ENCODE data around the gene NFATC2.
A peak's percentile ranks its signal among the peaks of the same experiment; 100 is the strongest.
"Not testable (repeated sequence)": the region's sequence is repeated elsewhere in the genome, so short reads cannot be mapped to it uniquely, and the experiment has no call there.

NFATC2 gene

DNA sequence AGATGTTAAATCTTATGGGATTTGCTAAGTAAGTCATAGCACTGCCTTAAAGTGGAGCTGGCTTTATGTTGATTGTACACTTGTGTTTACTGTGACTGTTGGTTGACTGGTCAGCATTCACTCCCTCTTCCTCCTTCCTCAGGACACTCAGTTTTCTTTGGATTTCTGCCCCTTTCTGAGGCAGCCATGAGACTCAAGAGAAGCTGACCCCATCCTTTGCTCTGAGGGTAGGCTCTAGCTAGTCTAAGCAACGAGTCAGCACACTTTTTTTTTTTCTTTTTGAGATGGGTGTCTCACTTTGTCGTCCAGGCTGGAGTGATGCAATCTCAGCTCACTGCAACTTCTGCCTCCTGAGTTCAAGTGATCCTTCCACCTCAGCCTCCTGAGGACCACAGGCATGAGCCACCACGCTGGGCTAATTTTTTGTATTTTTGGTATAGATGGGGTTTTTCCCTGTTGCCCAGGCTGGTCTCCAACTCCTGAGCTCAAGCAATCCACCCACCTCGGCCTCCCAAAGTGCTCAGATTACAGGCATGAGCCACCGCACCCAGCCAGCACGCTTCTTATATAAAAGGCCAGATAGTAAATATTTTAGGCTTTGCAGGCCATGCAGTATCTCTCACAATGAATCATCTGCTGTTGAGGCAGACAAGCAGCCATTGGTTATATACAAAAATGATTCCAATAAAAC, 191.4 kb downstream of the NFATC2 start:
- no peak for TF ChIP-seq CTCF (IDR thresholded peaks at IDR 0.05; ENCODE audit: control insufficient read depth, extremely low read depth, insufficient read depth)
- peak; percentile 96 for DNase-seq (ENCODE audit: low read depth)
- H3K4me3 ChIP-seq (ENCODE audit: low read depth, low read length): no peak overlapping the region

DNA sequence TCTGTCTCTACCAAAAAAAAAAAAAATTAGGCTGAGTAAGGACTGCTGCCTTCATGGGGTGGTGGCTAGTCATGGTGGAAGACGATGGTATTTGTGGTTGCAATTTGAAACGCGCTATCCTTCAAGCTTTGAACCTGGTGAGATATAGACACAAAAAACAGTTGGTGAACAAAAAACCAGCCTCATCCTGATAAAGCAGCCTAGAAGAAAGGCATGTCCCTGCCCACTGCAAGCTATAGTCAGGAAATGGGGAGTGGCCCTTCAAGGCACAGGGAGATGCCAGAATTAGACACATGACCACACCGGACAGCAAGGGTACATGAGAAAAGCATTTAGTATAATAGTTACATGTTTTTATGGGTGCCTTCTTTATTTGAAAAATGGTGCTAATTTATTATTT, 193.6 kb downstream of the NFATC2 start:
- DNase-seq (ENCODE audit: low read depth): no peak
- no peak for TF ChIP-seq CTCF (IDR thresholded peaks at IDR 0.05; ENCODE audit: control insufficient read depth, extremely low read depth, insufficient read depth)
- H3K4me3 ChIP-seq (ENCODE audit: low read depth, low read length): no peak overlapping the region

DNA sequence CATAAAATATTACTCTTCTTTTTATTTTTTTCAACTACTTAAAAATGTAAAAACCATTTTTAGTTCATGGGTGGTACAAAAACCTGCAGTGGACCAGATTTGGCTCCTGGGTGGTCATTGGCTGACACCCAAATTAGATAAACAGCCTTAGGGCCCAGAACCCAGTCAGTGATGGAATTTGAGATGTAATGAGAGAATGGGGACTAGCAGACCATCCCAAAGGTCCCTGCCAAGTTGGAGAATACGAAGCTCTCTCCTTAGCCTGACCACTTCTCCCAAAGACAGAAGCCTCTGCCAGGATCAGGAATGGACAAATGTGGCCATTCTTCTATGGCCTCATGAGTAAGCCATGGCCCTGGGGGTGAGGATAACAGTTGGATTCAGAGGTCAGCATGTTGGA, 194.7 kb downstream of the NFATC2 start:
- DNase-seq (ENCODE audit: low read depth): no peak
- no peak overlapping the region for H3K4me3 ChIP-seq (ENCODE audit: low read depth, low read length)
- TF ChIP-seq CTCF (IDR thresholded peaks at IDR 0.05; ENCODE audit: control insufficient read depth, extremely low read depth, insufficient read depth): no peak

GRCh38 chr20:51346686-51347485, 195.6 kb downstream of the NFATC2 start:
- DNase-seq (ENCODE audit: low read depth): no peak
- TF ChIP-seq CTCF (IDR thresholded peaks at IDR 0.05; ENCODE audit: control insufficient read depth, extremely low read depth, insufficient read depth): no peak
- H3K4me3 ChIP-seq (ENCODE audit: low read depth, low read length): no peak overlapping the region

- TF ChIP-seq CTCF (IDR thresholded peaks at IDR 0.05; ENCODE audit: control insufficient read depth, extremely low read depth, insufficient read depth): no peak
- no peak for DNase-seq (ENCODE audit: low read depth)
- H3K4me3 ChIP-seq (ENCODE audit: low read depth, low read length): no peak overlapping the region
Measured at GRCh38 chr20:51345601-51346101, 196.9 kb downstream of the NFATC2 start.

- not testable (repeated sequence) for H3K4me3 ChIP-seq (ENCODE audit: low read depth, low read length); DNase-seq (ENCODE audit: low read depth)
Measured at GRCh38 chr20:51343802-51344201, 198.7 kb downstream of the NFATC2 start.

GRCh38 chr20:51342510-51343236, 199.8 kb downstream of the NFATC2 start:
- no peak for TF ChIP-seq CTCF (IDR thresholded peaks at IDR 0.05; ENCODE audit: control insufficient read depth, extremely low read depth, insufficient read depth)
- no peak for DNase-seq (ENCODE audit: low read depth)
- no peak overlapping the region for H3K4me3 ChIP-seq (ENCODE audit: low read depth, low read length)

Measured in LNCaP clone FGC (cell line).